NCI-H2196 (cell line): Measurements from ENCODE around the gene TBCC.
"Not testable (repeated sequence)": the region's sequence is repeated elsewhere in the genome, so short reads cannot be mapped to it uniquely, and the experiment has no call there.

Experiments
- DNase-seq: peaks from one replicate; lab custom pipeline; 2025; ENCODE audit not compliant: unreplicated experiment; lab: John Stamatoyannopoulos, UW

Gene TBCC

GRCh38 chr6:42745640-42746462 lies at the start of gene TBCC:
TBCC (minus strand) TSS chr6:42746103; CDS start chr6:42746073, 30 bp downstream.
- peak; percentile 92 for DNase-seq

GRCh38 chr6:42795651-42796050 lies 49.7 kb upstream of the TBCC start:
- DNase-seq, result no peak

- no peak for DNase-seq
Measured at GRCh38 chr6:42791706-42792320, 45.9 kb upstream of the TBCC start.

GRCh38 chr6:42790549-42791181 lies 44.8 kb upstream of the TBCC start:
- no peak for DNase-seq

GRCh38 chr6:42788671-42789070 lies 42.8 kb upstream of the TBCC start:
- DNase-seq, result no peak

- no peak for DNase-seq
Measured at GRCh38 chr6:42787063-42787472, 41.2 kb upstream of the TBCC start.

GRCh38 chr6:42786525-42786985 lies 40.7 kb upstream of the TBCC start:
- no peak for DNase-seq

- no peak for DNase-seq
Measured at GRCh38 chr6:42784717-42785498, 39.0 kb upstream of the TBCC start.

GRCh38 chr6:42783876-42784642 lies 38.2 kb upstream of the TBCC start:
- peak; percentile 55 for DNase-seq

GRCh38 chr6:42783177-42783875 lies 37.4 kb upstream of the TBCC start:
- DNase-seq, result peak; percentile 79

GRCh38 chr6:42782689-42783176 lies 36.8 kb upstream of the TBCC start:
- peak; percentile 75 for DNase-seq

GRCh38 chr6:42781796-42782688 lies 36.1 kb upstream of the TBCC start, which contains the start of gene BICRAL:
BICRAL (plus strand) TSS chr6:42782052; CDS start chr6:42822023, 39,971 bp downstream.
- DNase-seq, result peak; percentile 66

GRCh38 chr6:42781546-42781795 lies 35.6 kb upstream of the TBCC start:
- no peak for DNase-seq

- DNase-seq, result no peak
Measured at GRCh38 chr6:42779521-42779920, 33.6 kb upstream of the TBCC start.

GRCh38 chr6:42778122-42778521 lies 32.2 kb upstream of the TBCC start:
- DNase-seq, result no peak

- DNase-seq, result no peak
Measured at GRCh38 chr6:42777126-42777822, 31.4 kb upstream of the TBCC start.

GRCh38 chr6:42774821-42775487 lies 29.1 kb upstream of the TBCC start:
- not testable (repeated sequence) for DNase-seq

- DNase-seq, result no peak
Measured at GRCh38 chr6:42774201-42774600, 28.3 kb upstream of the TBCC start.
